CD4-positive, alpha-beta T cell treated with Interleukin-1 beta for 1 hour (primary cell): ENCODE measurements around the gene ARG1.
A peak's percentile ranks its signal among the peaks of the same experiment; 100 is the strongest.

Experiments used
- DNase-seq, 2 donors: peaks; one replicate each; pipeline ENCODE4 v3.0.0-alpha.2; 2020 to 2022

Gene ARG1

GRCh38 chr6:131587909-131588308 lies 14.9 kb downstream of the ARG1 start:
- no peak for DNase-seq

DNA sequence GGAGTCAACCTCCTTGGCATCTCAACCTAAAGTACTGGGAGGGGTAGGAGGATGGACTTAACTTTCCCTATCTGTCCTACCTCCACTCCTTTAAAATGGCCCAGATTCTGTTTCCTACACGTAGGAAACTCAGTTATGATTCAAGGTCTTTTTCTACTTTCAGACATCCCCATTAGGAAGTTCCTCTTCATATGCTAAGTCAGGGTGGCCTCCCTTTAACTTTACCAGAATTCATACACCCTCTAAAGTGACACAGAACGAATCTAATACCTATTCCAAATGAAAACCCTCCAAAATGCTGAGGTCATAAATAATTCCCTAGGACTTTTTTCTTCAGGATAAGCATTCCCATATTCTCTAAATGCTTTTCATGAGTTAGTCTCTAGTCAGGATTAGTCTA lies 15.6 kb downstream of the ARG1 start:
- no peak for DNase-seq

- no peak for DNase-seq
These were observed 19.9 kb downstream of the ARG1 start for GRCh38 chr6:131592935-131593334.

- DNase-seq: no peak
These were observed 21.0 kb downstream of the ARG1 start for GRCh38 chr6:131594074-131594473.

DNA sequence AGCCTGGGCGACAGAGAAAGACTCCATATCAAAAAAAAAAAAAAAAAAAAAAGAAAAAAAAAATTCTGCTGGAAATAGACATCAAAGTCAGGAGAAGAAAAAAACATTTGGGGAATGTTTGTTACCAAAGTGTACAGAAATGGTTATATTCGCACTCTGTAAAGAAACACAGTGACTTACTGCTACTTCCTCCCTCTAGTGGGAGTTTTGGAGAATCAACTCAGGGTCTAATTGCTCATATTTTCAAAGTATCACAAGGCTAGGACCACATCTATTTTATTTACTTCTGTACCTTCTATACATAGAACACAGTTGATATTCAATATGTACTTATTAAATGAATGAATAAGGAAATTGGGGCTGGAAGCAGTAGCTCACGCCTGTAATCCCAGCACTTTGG lies 24.4 kb downstream of the ARG1 start:
- DNase-seq: peak in 1 of 2 donors; percentile 8

- no peak for DNase-seq
These were observed 27.7 kb downstream of the ARG1 start for GRCh38 chr6:131600716-131601115.

GRCh38 chr6:131602781-131603312 lies 29.8 kb downstream of the ARG1 start:
- no peak for DNase-seq

- no peak for DNase-seq
These were observed 40.4 kb downstream of the ARG1 start for GRCh38 chr6:131613296-131613925.

DNA sequence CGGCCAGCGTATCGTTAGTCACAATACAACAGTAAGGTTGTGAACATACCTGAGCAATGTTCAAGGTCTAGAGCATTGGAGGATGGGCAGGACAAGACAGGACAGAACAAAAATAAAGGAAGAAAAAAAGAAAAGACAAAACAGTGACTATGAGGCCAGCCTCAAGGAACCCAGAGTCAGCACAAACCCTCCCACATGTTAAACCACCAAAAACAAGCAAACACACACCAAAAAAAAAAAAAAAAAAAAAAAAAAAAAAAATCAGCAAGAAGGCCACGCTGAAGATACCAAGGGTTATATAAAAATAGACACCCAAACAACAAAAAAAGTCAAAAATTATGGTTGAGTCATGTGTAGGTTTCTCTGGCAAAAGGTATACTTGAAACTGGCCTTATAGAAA lies 42.2 kb downstream of the ARG1 start:
- DNase-seq: no peak

DNA sequence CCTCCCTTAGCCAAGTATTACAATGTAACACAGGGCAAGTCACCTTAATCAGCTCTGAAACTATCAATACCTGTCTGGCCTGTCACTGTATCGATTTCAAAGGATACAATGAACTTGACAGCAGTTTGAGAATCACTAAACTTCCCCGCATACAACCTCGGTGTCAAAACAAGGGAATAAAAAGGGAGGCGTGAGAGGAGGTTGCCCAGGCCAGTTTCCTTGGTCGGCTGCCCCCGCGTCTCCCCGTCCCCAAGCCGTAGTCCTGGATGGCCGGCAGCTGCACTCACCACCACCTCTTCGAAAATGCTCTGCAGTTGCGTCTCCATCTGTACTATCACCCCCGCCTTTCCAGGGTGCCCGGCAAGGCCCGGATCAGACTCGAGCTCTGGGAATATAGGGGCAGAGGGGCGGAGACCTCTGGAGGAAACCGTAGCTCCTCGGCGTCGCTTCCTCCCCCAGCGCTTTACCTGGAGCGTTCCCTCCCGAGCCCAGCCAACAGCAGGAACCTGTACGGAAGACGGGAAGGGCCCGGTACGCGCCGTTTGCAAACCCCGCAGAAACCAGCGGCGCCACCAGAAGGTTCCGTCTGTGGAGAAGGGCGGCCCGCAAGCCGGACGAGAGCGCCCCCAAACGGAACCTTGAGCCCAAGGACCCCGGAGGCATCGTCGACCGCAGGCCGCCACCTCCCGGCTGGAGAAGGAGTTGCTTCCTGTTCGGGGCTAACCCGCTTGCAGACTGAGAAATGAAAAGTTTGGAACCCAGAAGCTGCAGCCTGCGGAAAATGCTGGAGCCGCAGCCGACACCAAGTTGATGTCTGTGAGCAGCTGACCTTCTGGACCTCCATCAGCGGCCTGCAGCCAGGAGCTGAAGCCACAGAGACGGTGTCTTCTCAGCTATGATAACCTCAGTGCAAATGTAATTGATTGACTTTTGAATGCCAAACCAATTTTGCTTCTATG lies 55.0 kb downstream of the ARG1 start, which contains the start of gene MED23:
MED23 (minus strand) TSS at position 519 of the 959 bp plus-strand sequence; CDS start at position 326, 193 bp downstream.
- DNase-seq: peak; percentile 91 to 94

DNA sequence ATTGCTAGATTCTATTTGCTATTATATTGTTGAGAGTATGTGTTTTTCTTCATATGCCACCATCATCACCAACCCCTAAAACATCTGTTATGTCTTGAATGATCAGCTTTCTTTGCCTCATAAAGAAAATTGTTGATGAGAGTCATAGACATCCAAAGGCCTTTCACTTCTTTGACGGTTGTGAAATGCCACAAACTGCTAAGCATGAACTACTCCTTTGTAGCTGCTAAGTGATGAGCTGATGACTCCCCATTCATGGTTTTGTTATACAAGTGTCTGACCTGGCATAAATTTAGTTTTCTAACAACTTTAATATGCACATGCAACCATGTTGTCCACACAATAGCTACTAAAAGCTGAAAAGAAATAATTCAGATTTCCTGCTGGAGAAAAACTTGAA lies 55.7 kb downstream of the ARG1 start:
- DNase-seq: no peak

DNA sequence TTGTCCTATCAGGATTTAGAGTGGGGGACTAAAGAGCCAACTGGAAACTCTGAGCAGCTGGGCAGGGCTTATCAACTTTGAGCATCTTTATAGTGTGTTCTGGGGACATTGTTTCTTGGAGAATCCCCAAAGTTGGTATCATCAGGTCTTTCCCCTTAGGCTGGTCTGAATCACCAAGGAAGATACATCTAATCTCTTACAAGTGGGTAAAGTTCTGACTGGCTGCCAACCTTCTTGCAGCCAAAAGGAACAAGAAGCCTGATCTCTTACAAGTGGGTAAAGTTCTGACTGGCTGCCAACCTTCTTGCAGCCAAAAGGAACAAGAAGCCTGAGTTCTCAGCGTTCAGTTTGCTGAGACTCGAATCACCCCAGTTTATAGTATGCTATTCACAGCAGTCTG lies 56.6 kb downstream of the ARG1 start:
- DNase-seq: no peak

DNA sequence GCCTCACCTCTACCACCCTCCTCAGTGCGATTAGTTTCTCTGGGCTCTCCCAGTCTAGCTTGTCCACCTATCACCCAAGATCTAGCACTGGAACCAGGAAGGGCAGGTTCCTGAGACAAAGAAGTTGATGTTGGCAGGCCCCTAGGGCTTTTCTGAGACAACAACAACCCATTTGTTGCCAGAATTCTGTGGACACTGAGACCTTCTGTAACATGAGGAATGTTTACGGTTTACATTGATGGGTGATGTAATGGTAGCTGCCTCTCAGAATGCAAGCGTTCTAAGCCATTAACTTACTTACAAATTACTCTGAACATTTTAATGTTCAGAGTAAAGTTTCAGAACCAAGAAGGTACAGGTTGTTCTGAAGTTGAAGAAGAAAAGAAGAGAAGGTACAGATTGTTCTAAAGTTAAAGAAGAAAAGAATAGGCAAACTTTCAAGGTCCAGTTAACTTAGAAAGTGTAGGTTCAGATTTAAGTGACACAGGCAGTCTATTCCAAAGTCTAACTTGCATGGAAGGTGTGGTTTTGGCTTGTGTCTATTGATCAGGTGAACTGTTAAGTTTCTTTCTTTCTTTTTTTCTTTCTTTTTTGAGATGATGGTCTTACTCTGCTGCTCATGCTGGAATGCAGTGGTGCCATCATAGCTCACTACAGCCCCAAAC lies 58.7 kb downstream of the ARG1 start:
- DNase-seq: no peak
